K562 (cell line): Measurements from ENCODE around the gene NOTCH1. TPM values are rescaled to one million over a fixed set of nuclear protein-coding genes. Genes with fewer than 3 reads are reported as not detected.

ENCODE experiments used
- ATAC-seq: fragments of 200-7000 bp; cut with Tn5 transposase; 3 replicates; pipeline ENCODE4 v1.9.1; 2020; ENCODE audit warnings: moderate library complexity
- BruUV-seq: library from RNA; stranded (reverse); fragments of 400-500 nt; replicated peaks from 2 replicates; lab custom pipeline; 2021; lab: Mats Ljungman, UMichigan
- CTCF ChIA-PET: fragments of 300-600 bp; formaldehyde crosslinking; extraction: SDS; loops from one replicate; lab custom pipeline; 2021; ENCODE audit warnings: low intra/inter-chr PET ratio; lab: Yijun Ruan, JAX
- POLR2A ChIA-PET: fragments of 300-600, 350-650 bp; sonication (Branson Sonifier 250); formaldehyde crosslinking; extraction: SDS; loops from one replicate; lab custom pipeline; 2021; ENCODE audit warnings: antibody characterized with exemption, inconsistent platforms; lab: Yijun Ruan, JAX
- DNase-seq, 4 experiments: peaks; one replicate each; pipeline versions ENCODE4 v3.0.0 to v3.0.0-alpha.2; 2011 to 2018; ENCODE audit warnings: low spot score in 3 of 4, mixed read lengths in 3 of 4; ENCODE audit errors: extremely low read depth in 1 of 4
- FAIRE-seq: peaks from 2 replicates; lab custom pipeline; 2011; peaks lifted over from hg19 to GRCh38; lab: Jason Lieb, UNC
- H2AFZ ChIP-seq: 2 replicates; pipeline ENCODE4 v1.6.0; 2011; ENCODE audit warnings: low read depth, low read length, control low read depth, inconsistent platforms
- H3K27ac ChIP-seq: fragments of 200-600 bp; 3 replicates; pipeline ENCODE4 v1.8.0; 2011; ENCODE audit warnings: low read depth, mild to moderate bottlenecking, control low read depth, inconsistent platforms, low read length, moderate library complexity, mixed read lengths; ENCODE audit errors: extremely low read depth
- H3K27me3 ChIP-seq, 2 experiments: fragments of 300-600 bp in 1 of 2; 2 replicates in 1 of 2; 3 replicates in 1 of 2; pipeline versions ENCODE4 v1.6.0 to v1.8.0; 2011; ENCODE audit warnings: inconsistent platforms in 2 of 2, low read length in 2 of 2, mild to moderate bottlenecking in 1 of 2, mixed read lengths in 1 of 2, moderate library complexity in 1 of 2; ENCODE audit not compliant: control insufficient read depth in 2 of 2, insufficient read depth in 2 of 2
- H3K36me3 ChIP-seq: fragments of 300-600 bp; 3 replicates; pipeline ENCODE4 v1.8.0; 2011; ENCODE audit warnings: mild to moderate bottlenecking, low read length, inconsistent platforms; ENCODE audit not compliant: control insufficient read depth, insufficient read depth
- H3K4me1 ChIP-seq, 2 experiments: fragments of 200-600 bp in 1 of 2; replicated peaks in 1 of 2; 2 replicates in 1 of 2; 3 replicates in 1 of 2; pipeline versions ENCODE4 v1.5.1 to v1.8.0; 2011; ENCODE audit warnings: inconsistent platforms in 2 of 2, low read length in 2 of 2, mild to moderate bottlenecking in 1 of 2, mixed read lengths in 1 of 2, moderate library complexity in 1 of 2; ENCODE audit not compliant: control insufficient read depth in 2 of 2, insufficient read depth in 2 of 2
- H3K4me2 ChIP-seq: 2 replicates; pipeline ENCODE4 v1.6.1; 2011; ENCODE audit warnings: low read length, control low read depth, inconsistent platforms, mixed read lengths; ENCODE audit not compliant: insufficient read depth
- H3K4me3 ChIP-seq: fragments of 200-600 bp; sonication (generic), shearing (Covaris generic); 2 replicates; pipeline ENCODE4 v1.5.1; 2016; ENCODE audit warnings: control low read depth, inconsistent platforms
- H3K79me2 ChIP-seq: fragments of 200-600 bp; 3 replicates; pipeline ENCODE4 v1.8.0; 2011; ENCODE audit warnings: low read length, inconsistent platforms; ENCODE audit not compliant: control insufficient read depth, insufficient read depth
- H3K9ac ChIP-seq, 2 experiments: 2 replicates each; pipeline versions ENCODE4 v1.6.0 to v1.6.1; 2011; ENCODE audit warnings: low read depth in 2 of 2, low read length in 2 of 2, control low read depth in 1 of 2, inconsistent platforms in 1 of 2, mild to moderate bottlenecking in 1 of 2, mixed read lengths in 1 of 2; ENCODE audit not compliant: insufficient read depth in 1 of 2
- H3K9me1 ChIP-seq: one replicate; pipeline ENCODE4 v1.6.0; 2011; ENCODE audit warnings: inconsistent platforms, mild to moderate bottlenecking, low read length, moderate library complexity; ENCODE audit not compliant: control insufficient read depth, insufficient read depth
- H3K9me3 ChIP-seq: replicated peaks from 2 replicates; pipeline ENCODE4 v1.5.1; 2011; ENCODE audit warnings: low read depth, low read length, inconsistent platforms; ENCODE audit not compliant: control insufficient read depth, insufficient read depth
- H4K20me1 ChIP-seq: replicated peaks from 2 replicates; pipeline ENCODE4 v1.6.1; 2011; ENCODE audit warnings: low read length, inconsistent platforms, mixed read lengths; ENCODE audit not compliant: control insufficient read depth, insufficient read depth
- MIER1 ChIP-seq: fragments of 450-650 bp; IDR thresholded peaks from 2 replicates; pipeline ENCODE4 v1.6.1; 2016; ENCODE audit warnings: antibody characterized with exemption, mild to moderate bottlenecking, low read depth
- MYBL2 ChIP-seq, 2 experiments: fragments of 450-650 bp in 1 of 2; sonication (generic) in 1 of 2; formaldehyde crosslinking in 1 of 2; IDR thresholded peaks; 2 replicates each; pipeline versions ENCODE4 v1.6.1 to v1.8.1; 2017 to 2022; ENCODE audit warnings: borderline replicate concordance in 1 of 2, inconsistent platforms in 1 of 2, low read depth in 1 of 2, mild to moderate bottlenecking in 1 of 2, missing genetic modification reagents in 1 of 2, moderate library complexity in 1 of 2
- POLR2A ChIP-seq: fragments of 450-650 bp; conservative IDR thresholded peaks from 2 replicates; pipeline ENCODE4 v1.6.1; 2016
- ZC3H4 ChIP-seq: sonication (generic); formaldehyde crosslinking; IDR thresholded peaks from 2 replicates; pipeline ENCODE4 v1.9.0; 2021; ENCODE audit warnings: missing genetic modification reagents, borderline replicate concordance
- ZNF143 ChIP-seq: sonication (generic); formaldehyde crosslinking; IDR thresholded peaks from 2 replicates; pipeline ENCODE4 v1.9.0; 2022; ENCODE audit warnings: mild to moderate bottlenecking, missing genetic modification reagents
- ZNF57 ChIP-seq: fragments of 450-650 bp; formaldehyde crosslinking; IDR thresholded peaks from 2 replicates; pipeline ENCODE4 v1.4.0; 2020; ENCODE audit warnings: mild to moderate bottlenecking, moderate library complexity
- WGBS: fragments of 100-300 bp; shearing (Covaris generic); methylation state at CpG from one replicate; pipeline ENCODE4 v1.1.6; 2016; ENCODE audit warnings: low coverage, mixed read lengths; ENCODE audit not compliant: insufficient coverage; ENCODE audit errors: missing lambda C conversion rate; 5-methylcytosine and 5-hydroxymethylcytosine counted together
- in situ Hi-C: fragments of 300-500 bp; cut with MboI; formaldehyde crosslinking; loops from 4 replicates; pipeline ENCODE4 v1.15.0; 2018; ENCODE audit warnings: inconsistent platforms, mixed read lengths
- intact Hi-C: fragments of 100-400 bp; cut with micrococcal nuclease; formaldehyde crosslinking; loops from 2 replicates; pipeline ENCODE4 v1.14.2; 2022
- polyA plus RNA-seq, 8 experiments: library from polyadenylated mRNA; depleted of rRNA in 4 of 8; stranded (reverse) in 5 of 8; unstranded in 3 of 8; fragments of >200 nt; fragmentation: Nextera tagmentation in 2 of 8; fragmentation: Illumina TruSeq in 1 of 8; extraction: Ambion mirVana in 2 of 8; extraction: Trizol in 1 of 8; gene quantifications; 2 replicates each; pipeline versions ENCODE4 v1.2.1 to v1.2.3, GENCODE V29; 2011 to 2014; ENCODE audit warnings: inconsistent platforms in 1 of 8, missing spikeins in 1 of 8
- total RNA-seq, 7 experiments: library from RNA; depleted of rRNA in 6 of 7; stranded (reverse); fragments of >200 nt in 6 of 7; fragmentation: Illumina TruSeq in 2 of 7; extraction: Trizol in 2 of 7; gene quantifications; 2 replicates each; pipeline versions ENCODE4 v1.2.1 to v1.2.3, GENCODE V29; 2011 to 2021; ENCODE audit warnings: low replicate concordance in 1 of 7
- TF ChIP-seq, protein P1 (sequence below): fragments of 250-450 bp; sonication (Bioruptor Pico); IDR thresholded peaks from 2 replicates; pipeline ENCODE4 v1.8.0; 2022; ENCODE audit warnings: moderate library complexity, mild to moderate bottlenecking, inconsistent platforms
- TF ChIP-seq, protein P2 (sequence below): fragments of 450-650 bp; IDR thresholded peaks from 2 replicates; pipeline ENCODE4 v1.6.1; 2016; ENCODE audit warnings: antibody characterized with exemption

Gene NOTCH1
- total and polyA plus RNA-seq, 9 of the 15 experiments (the other 6 are each of a cell fraction or from before 2014, with no cell fraction given), result 0.03 to 31.4 (median 2.3) TPM

DNA sequence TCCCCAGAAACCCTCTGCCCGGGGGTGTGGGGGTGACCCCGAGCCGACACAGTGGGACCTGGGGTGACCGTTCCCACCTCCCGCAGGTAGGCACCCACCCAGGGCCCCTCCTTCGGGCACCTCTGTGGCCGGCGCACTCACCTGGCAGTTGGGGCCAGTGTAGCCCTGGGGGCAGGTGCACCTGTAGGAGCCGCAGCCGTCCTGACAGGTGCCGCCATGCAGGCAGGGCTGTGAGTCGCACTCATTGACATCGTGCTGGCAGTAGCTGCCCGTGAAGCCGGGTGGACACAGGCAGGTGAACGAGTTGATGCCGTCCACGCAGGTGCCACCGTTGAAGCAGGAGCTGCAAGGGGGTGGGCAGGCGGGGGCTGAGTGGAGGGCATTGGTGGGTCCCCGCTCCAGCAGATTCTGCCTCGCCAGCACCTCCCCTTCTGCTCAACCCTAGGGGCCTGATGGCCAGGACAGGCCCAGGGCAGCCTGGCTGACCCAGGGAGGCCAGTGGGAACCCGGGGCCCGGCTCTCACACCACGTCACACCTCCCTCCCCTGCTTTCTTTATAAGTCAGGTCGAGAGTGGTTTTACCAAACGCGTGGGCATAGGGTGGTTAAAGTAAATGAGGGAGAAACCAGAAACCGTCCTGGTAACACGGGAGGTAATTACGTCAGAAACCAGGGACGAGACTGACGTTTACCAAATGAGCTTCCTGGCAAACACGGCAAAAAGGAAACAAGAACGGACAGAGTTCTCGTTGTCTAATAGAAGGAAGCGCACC lies 36.9 kb downstream of the NOTCH1 start:
- H3K4me3 ChIP-seq, result no peak overlapping the region
- WGBS, result 96% methylated on average over 25 of the region's 37 CpGs
- CTCF ChIA-PET, result no interaction called here
- no peak overlapping the region for H3K9ac ChIP-seq
- no peak for ATAC-seq
- no peaks in the 10 kb centered on the region for H4K20me1 ChIP-seq
- no peak for FAIRE-seq
- intact Hi-C loops (no loop called here), in situ Hi-C loops (no loop called here)
- no peak for DNase-seq
- H3K4me1 ChIP-seq, result peaks cover 16 to 49% of the 10 kb centered on the region in 2 experiments
- peaks cover 6% of the 10 kb centered on the region for H3K9me1 ChIP-seq
- H3K9me3 ChIP-seq, result no peaks in the 10 kb centered on the region
- no peak overlapping the region for H3K4me2 ChIP-seq
- no peaks in the 10 kb centered on the region for H3K27me3 ChIP-seq
- peaks cover 79% of the 10 kb centered on the region; the same call in 2 of the 3 replicates for H3K36me3 ChIP-seq
- H2AFZ ChIP-seq, result no peak overlapping the region
- POLR2A ChIA-PET, result interaction anchor here (0.6 to 0.7 kb wide), 2 partner anchors 36 to 66 kb away, joined by 3 read pairs; no protein-coding TSS in a partner anchor
- peaks cover 7% of the 10 kb centered on the region; the same call in 1 of the 3 replicates for H3K79me2 ChIP-seq
- no TSS peak for BruUV-seq
- no peak overlapping the region for H3K27ac ChIP-seq
- TF ChIP-seq, protein P1, sequence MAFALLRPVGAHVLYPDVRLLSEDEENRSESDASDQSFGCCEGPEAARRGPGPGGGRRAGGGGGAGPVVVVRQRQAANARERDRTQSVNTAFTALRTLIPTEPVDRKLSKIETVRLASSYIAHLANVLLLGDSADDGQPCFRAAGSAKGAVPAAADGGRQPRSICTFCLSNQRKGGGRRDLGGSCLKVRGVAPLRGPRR, result no peak
- TF ChIP-seq, protein P2, sequence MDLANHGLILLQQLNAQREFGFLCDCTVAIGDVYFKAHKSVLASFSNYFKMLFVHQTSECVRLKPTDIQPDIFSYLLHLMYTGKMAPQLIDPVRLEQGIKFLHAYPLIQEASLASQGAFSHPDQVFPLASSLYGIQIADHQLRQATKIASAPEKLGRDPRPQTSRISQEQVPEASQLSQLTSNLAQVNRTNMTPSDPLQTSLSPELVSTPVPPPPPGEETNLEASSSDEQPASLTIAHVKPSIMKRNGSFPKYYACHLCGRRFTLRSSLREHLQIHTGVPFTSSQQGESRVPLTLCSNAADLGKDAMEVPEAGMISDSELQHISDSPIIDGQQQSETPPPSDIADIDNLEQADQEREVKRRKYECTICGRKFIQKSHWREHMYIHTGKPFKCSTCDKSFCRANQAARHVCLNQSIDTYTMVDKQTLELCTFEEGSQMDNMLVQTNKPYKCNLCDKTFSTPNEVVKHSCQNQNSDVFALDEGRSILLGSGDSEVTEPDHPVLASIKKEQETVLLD, result no peak
- TF ChIP-seq ZNF143 (CRISPR knock-in tag) (no peak), MIER1 (no peak), ZNF57 (CRISPR knock-in tag) (no peak), POLR2A (no peak), ZC3H4 (CRISPR knock-in tag) (no peak), MYBL2 (IDR thresholded peaks at IDR 0.05; ENCODE audit: low read depth) (no peak), MYBL2 (CRISPR knock-in tag; IDR thresholded peaks at IDR 0.05; ENCODE audit: borderline replicate concordance) (no peak)
